Cardiac muscle cell (in vitro differentiated cells and primary cell): Measurements from ENCODE around the gene IRAK1. TPM values are rescaled to one million over a fixed set of nuclear protein-coding genes. Genes with fewer than 3 reads are reported as not detected.

Experiments
- DNase-seq, 2 donors: peaks; one replicate each; pipeline versions ENCODE4 v3.0.0 to v3.0.0-alpha.2; 2010 to 2017; ENCODE audit warnings: low read depth in 1 of 2, low spot score in 1 of 2
- H3K27ac ChIP-seq: fragments of 200-600 bp; sonication (generic); 2 replicates; pipeline ENCODE4 v1.5.1; 2016
- H3K27me3 ChIP-seq: fragments of 200-600 bp; sonication (generic); 2 replicates; pipeline ENCODE4 v1.6.0; 2016; ENCODE audit warnings: control low read depth
- H3K36me3 ChIP-seq: fragments of 200-600 bp; sonication (generic); 2 replicates; pipeline ENCODE4 v1.5.1; 2016; ENCODE audit warnings: control low read depth
- H3K4me1 ChIP-seq: fragments of 200-600 bp; sonication (generic); 2 replicates; pipeline ENCODE4 v1.8.1; 2017; ENCODE audit warnings: low read depth, mild to moderate bottlenecking, mixed run types
- H3K4me3 ChIP-seq: fragments of 200-600 bp; sonication (generic); 2 replicates; pipeline ENCODE4 v1.5.1; 2016; ENCODE audit warnings: mild to moderate bottlenecking
- H3K9me3 ChIP-seq: fragments of 200-600 bp; sonication (generic); 2 replicates; pipeline ENCODE4 v1.5.1; 2017; ENCODE audit warnings: low read depth, mild to moderate bottlenecking, control low read depth
- CTCF ChIP-seq: IDR thresholded peaks from 2 replicates; pipeline ENCODE4 v1.5.1; 2012; ENCODE audit warnings: low read depth, mild to moderate bottlenecking, low read length
- polyA plus RNA-seq: library from polyadenylated mRNA; unstranded; fragments of >200 nt; fragmentation: Nextera tagmentation; extraction: Ambion mirVana; gene quantifications from 2 replicates; pipeline ENCODE4 v1.2.1, GENCODE V29; 2016
- total RNA-seq: library from RNA; depleted of rRNA; stranded (reverse); fragments of >200 nt; gene quantifications from 2 replicates; pipeline ENCODE4 v1.2.3, GENCODE V29; 2016

Gene IRAK1
- total and polyA plus RNA-seq, 2 experiments from 2014 or later, result 22.7 to 31.1 TPM

GRCh38 chrX:154014429-154015380, 5.0 kb downstream of the IRAK1 start:
- H3K36me3 ChIP-seq, result no peaks in the 10 kb centered on the region
- no peaks in the 10 kb centered on the region for H3K9me3 ChIP-seq
- H3K27ac ChIP-seq, result no peak overlapping the region
- DNase-seq, result no peak
- no peak for TF ChIP-seq CTCF
- no peak overlapping the region for H3K4me3 ChIP-seq
- H3K4me1 ChIP-seq, result no peaks in the 10 kb centered on the region
- H3K27me3 ChIP-seq, result no peaks in the 10 kb centered on the region

- DNase-seq, result peak; percentile 36 to 42
- no peaks in the 10 kb centered on the region for H3K4me1 ChIP-seq
- no peaks in the 10 kb centered on the region for H3K36me3 ChIP-seq
- H3K27ac ChIP-seq, result no peak overlapping the region
- peak; percentile 81 for TF ChIP-seq CTCF
- H3K27me3 ChIP-seq, result no peaks in the 10 kb centered on the region
- H3K4me3 ChIP-seq, result no peak overlapping the region
- no peaks in the 10 kb centered on the region for H3K9me3 ChIP-seq
Observed at GRCh38 chrX:154013614-154014360, 5.9 kb downstream of the IRAK1 start.

- H3K27ac ChIP-seq, result no peak overlapping the region
- no peak for DNase-seq
- no peaks in the 10 kb centered on the region for H3K9me3 ChIP-seq
- H3K4me3 ChIP-seq, result no peak overlapping the region
- H3K4me1 ChIP-seq, result no peaks in the 10 kb centered on the region
- no peaks in the 10 kb centered on the region for H3K36me3 ChIP-seq
- H3K27me3 ChIP-seq, result no peaks in the 10 kb centered on the region
- TF ChIP-seq CTCF, result no peak
Observed at GRCh38 chrX:154013001-154013421, 6.7 kb downstream of the IRAK1 start.

- H3K4me3 ChIP-seq, result no peak overlapping the region
- H3K4me1 ChIP-seq, result no peaks in the 10 kb centered on the region
- peak in 1 of 2 donors; percentile 46 for DNase-seq
- no peaks in the 10 kb centered on the region for H3K27me3 ChIP-seq
- no peaks in the 10 kb centered on the region for H3K9me3 ChIP-seq
- no peak for TF ChIP-seq CTCF
- H3K27ac ChIP-seq, result no peak overlapping the region
- no peaks in the 10 kb centered on the region for H3K36me3 ChIP-seq
Observed at GRCh38 chrX:154012336-154012991, 7.2 kb downstream of the IRAK1 start.
